Measurements from ENCODE around the gene CACNA1B.

CACNA1B gene

GRCh38 chr9:137988051-137988450 lies 110.5 kb downstream of the CACNA1B start:
- DNase-seq = no peak

- no peak for DNase-seq
These were observed 111.1 kb downstream of the CACNA1B start for GRCh38 chr9:137988701-137989100.

GRCh38 chr9:137989156-137989555 lies 111.6 kb downstream of the CACNA1B start:
- no peak for DNase-seq

GRCh38 chr9:137989999-137990715 lies 112.6 kb downstream of the CACNA1B start:
- no peak for DNase-seq

- DNase-seq = no peak
These were observed 126.1 kb downstream of the CACNA1B start for GRCh38 chr9:138003485-138004190.

- DNase-seq = no peak
These were observed 129.1 kb downstream of the CACNA1B start for GRCh38 chr9:138006576-138007233.

- no peak for DNase-seq
These were observed 130.0 kb downstream of the CACNA1B start for GRCh38 chr9:138007566-138007917.

- DNase-seq = no peak
These were observed 130.6 kb downstream of the CACNA1B start for GRCh38 chr9:138007918-138008841.

- DNase-seq = no peak
These were observed 131.6 kb downstream of the CACNA1B start for GRCh38 chr9:138009016-138009802.

- DNase-seq = no peak
These were observed 132.5 kb downstream of the CACNA1B start for GRCh38 chr9:138009803-138010690.

- DNase-seq = no peak
These were observed 133.3 kb downstream of the CACNA1B start for GRCh38 chr9:138010861-138011260.

GRCh38 chr9:138011951-138012500 lies 134.4 kb downstream of the CACNA1B start:
- no peak for DNase-seq

- DNase-seq = no peak
These were observed 135.7 kb downstream of the CACNA1B start for GRCh38 chr9:138013273-138013672.

- DNase-seq = no peak
These were observed 136.4 kb downstream of the CACNA1B start for GRCh38 chr9:138013836-138014562.

GRCh38 chr9:138014563-138014945 lies 137.0 kb downstream of the CACNA1B start:
- DNase-seq = no peak

GRCh38 chr9:138015021-138015829 lies 137.6 kb downstream of the CACNA1B start:
- peak; percentile 18 for DNase-seq

GRCh38 chr9:138016406-138017187 lies 139.0 kb downstream of the CACNA1B start:
- DNase-seq = no peak

GRCh38 chr9:138017200-138017599 lies 139.6 kb downstream of the CACNA1B start:
- DNase-seq = no peak
